Sigmoid colon (tissue), 7 donors: Measurements from ENCODE around the gene PMM2. TPM values are rescaled to one million over a fixed set of nuclear protein-coding genes. Genes with fewer than 3 reads are reported as not detected.
"Not testable (repeated sequence)": the region's sequence is repeated elsewhere in the genome, so short reads cannot be mapped to it uniquely, and the experiment has no call there.

Source experiments
- DNase-seq: peaks from one replicate; pipeline ENCODE4 v3.0.0-alpha.2; 2019
- H3K27ac ChIP-seq, 4 donors: fragments of 200-600 bp; sonication (generic); one replicate each; pipeline ENCODE4 v1.5.1; 2016 to 2019; ENCODE audit warnings: mild to moderate bottlenecking in 1 of 4
- H3K27me3 ChIP-seq, 3 donors: fragments of 200-600 bp; sonication (generic); one replicate each; pipeline ENCODE4 v1.5.1; 2019; ENCODE audit warnings: mild to moderate bottlenecking in 1 of 3
- H3K36me3 ChIP-seq, 4 donors: fragments of 200-600 bp; sonication (generic); one replicate each; pipeline ENCODE4 v1.5.1; 2016 to 2019
- H3K4me1 ChIP-seq, 4 donors: fragments of 200-600 bp; sonication (generic); one replicate each; pipeline ENCODE4 v1.5.1; 2017 to 2019
- H3K4me3 ChIP-seq, 4 donors: fragments of 200-600 bp; sonication (generic); one replicate each; pipeline ENCODE4 v1.5.1; 2017 to 2019; ENCODE audit warnings: mild to moderate bottlenecking in 2 of 4, moderate library complexity in 1 of 4
- H3K9me3 ChIP-seq, 4 donors: fragments of 200-600 bp in 3 of 4; sonication (generic) in 3 of 4; one replicate each; pipeline versions ENCODE4 v1.5.1 to v1.6.1; 2013 to 2019
- EP300 ChIP-seq, 4 donors: sonication (generic); formaldehyde crosslinking; IDR thresholded peaks; one replicate each; pipeline ENCODE4 v1.6.1; 2017; ENCODE audit warnings: antibody characterized with exemption in 4 of 4
- POLR2A ChIP-seq, 2 donors: fragments of 450-650 bp; IDR thresholded peaks; one replicate each; pipeline ENCODE4 v1.6.1; 2016; ENCODE audit warnings: antibody characterized with exemption in 2 of 2, mild to moderate bottlenecking in 2 of 2, moderate library complexity in 2 of 2
- POLR2AphosphoS5 ChIP-seq, 4 donors: sonication (generic); formaldehyde crosslinking; IDR thresholded peaks; one replicate each; pipeline ENCODE4 v1.6.1; 2017; ENCODE audit warnings: antibody characterized with exemption in 4 of 4
- WGBS, 2 donors: extraction: QIAGEN DNeasy Blood & Tissue Kit; methylation state at CpG; one replicate each; pipeline ENCODE4 v1.1.7; 2013; 5-methylcytosine and 5-hydroxymethylcytosine counted together
- intact Hi-C: fragments of 100-400 bp; cut with DNase I; formaldehyde crosslinking; loops from one replicate; pipeline ENCODE4 v1.15.1; 2023
- polyA plus RNA-seq, 3 donors: library from polyadenylated mRNA; stranded (reverse); fragments of 200-250 nt; gene quantifications; one replicate each; pipeline ENCODE4 v1.2.3, GENCODE V29; 2013
- total RNA-seq, 4 donors: library from RNA; depleted of rRNA; stranded (reverse); fragments of >200 nt; gene quantifications; one replicate each; pipeline ENCODE4 v1.1.0, GENCODE V29; 2016
- TF ChIP-seq, protein P1 (sequence below), 4 experiments: fragments of 450-650 bp in 3 of 4; fragments of 200-600 bp in 1 of 4; IDR thresholded peaks; one replicate each; pipeline ENCODE4 v1.5.1; 2016 to 2019; ENCODE audit warnings: antibody characterized with exemption in 4 of 4, mild to moderate bottlenecking in 3 of 4, moderate library complexity in 2 of 4
- donor health status: healthy with polysubstance abuse.
- donor health status: Bipolar disorder and iron deficiency.
- donor health status: healthy.

The PMM2 gene
- total and polyA plus RNA-seq, 7 donors, result 13.6 to 52.4 (median 22.1) TPM

DNA sequence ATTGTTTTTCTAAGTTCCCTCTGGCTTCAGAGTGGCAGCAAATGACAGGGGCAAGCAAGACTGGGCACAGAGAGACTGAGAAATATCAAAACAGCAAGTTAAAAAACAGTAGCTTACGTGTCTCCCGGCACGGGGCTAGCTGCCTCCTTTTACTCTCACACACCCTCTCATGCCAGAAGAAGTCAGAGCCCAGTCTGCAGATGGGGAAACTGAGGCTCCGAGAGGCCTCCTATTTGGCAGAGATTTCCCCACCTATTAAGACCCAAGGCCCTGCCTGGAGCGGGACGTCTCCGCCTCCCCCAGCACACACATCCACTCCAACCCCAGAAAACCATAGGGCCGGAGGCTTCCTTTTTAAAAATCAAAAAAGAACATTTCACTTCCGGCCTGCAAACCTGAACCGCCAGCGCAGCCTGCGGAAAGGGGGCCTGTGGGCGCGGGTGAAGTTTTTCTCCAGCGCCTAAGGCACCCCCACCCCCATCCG, 70.3 kb downstream of the PMM2 start:
- Histone ChIP-seq H3K4me1 (peaks cover 0 to 57% (median 49%) of the 10 kb centered on the region in 4 donors), H3K4me3 (peak overlapping the region; percentile 52 to 82 (median 66)), H3K9me3 (no peaks in the 10 kb centered on the region), H3K27me3 (peaks cover 0 to 15% (median 0%) of the 10 kb centered on the region in 3 donors), H3K36me3 (no peaks in the 10 kb centered on the region), H3K27ac (peak overlapping the region; percentile 74 to 89 (median 84))
- 0% methylated on average over 16 of the region's 16 CpGs for WGBS, 2 donors
- intact Hi-C loops, result loop anchor here (5.0 kb wide), 2 partner anchors 71 to 196 kb away; partner anchors contain the start of genes ABAT, PMM2 and TMEM186
- no peak for DNase-seq
- TF ChIP-seq POLR2AphosphoS5 (IDR thresholded peaks at IDR 0.05), result no peak
- TF ChIP-seq EP300 (IDR thresholded peaks at IDR 0.05), result no peak
- TF ChIP-seq, protein P1, sequence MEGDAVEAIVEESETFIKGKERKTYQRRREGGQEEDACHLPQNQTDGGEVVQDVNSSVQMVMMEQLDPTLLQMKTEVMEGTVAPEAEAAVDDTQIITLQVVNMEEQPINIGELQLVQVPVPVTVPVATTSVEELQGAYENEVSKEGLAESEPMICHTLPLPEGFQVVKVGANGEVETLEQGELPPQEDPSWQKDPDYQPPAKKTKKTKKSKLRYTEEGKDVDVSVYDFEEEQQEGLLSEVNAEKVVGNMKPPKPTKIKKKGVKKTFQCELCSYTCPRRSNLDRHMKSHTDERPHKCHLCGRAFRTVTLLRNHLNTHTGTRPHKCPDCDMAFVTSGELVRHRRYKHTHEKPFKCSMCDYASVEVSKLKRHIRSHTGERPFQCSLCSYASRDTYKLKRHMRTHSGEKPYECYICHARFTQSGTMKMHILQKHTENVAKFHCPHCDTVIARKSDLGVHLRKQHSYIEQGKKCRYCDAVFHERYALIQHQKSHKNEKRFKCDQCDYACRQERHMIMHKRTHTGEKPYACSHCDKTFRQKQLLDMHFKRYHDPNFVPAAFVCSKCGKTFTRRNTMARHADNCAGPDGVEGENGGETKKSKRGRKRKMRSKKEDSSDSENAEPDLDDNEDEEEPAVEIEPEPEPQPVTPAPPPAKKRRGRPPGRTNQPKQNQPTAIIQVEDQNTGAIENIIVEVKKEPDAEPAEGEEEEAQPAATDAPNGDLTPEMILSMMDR (IDR thresholded peaks at IDR 0.05), result no peak
- no peak for TF ChIP-seq POLR2A (IDR thresholded peaks at IDR 0.05)

DNA sequence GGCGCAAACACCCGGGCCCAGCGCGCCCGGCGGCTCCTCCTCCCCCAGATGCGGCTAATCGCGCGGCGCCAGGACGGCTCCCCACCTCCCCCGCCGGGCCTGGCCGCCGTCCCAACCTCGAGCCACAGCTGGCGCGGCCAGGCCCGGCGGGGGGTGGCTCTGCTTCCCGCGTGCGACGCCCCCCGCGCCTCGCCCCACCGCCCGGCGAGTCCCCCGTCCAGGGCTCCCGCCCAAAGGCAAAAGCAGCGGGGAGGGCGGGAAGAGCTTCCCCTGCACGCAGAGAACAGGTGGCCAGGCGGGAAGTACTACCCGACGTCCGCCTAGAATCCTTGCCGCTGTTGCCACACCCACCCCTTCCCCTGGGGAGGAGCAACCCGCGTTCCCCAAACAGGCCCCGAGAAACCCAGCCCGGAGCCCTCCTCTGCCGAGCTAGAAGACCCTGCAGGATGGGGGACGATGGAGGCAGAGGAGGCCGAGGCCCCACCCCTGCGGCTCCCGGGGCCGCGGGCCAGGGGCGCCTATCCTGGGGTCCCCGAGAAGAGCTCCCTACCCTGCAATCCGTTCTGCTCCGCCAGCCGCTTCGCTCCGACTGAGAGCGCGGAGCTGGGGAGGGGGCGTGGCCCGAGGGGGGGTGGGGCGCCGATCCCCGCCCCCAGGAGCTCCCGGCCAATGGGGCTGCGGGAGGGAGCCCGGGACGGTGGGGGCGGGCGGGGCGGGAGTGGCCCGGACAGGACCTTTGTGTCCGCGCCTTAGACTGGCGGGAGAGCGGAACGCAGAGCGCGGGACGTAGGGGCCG, 71.0 kb downstream of the PMM2 start, which contains the start of gene CARHSP1:
Gene CARHSP1, minus strand, starts transcription at position 591 of the 796 bp plus-strand sequence. CDS start 9,678 bp downstream, outside the sequence.
- Histone ChIP-seq H3K27me3 (peaks cover 0 to 15% (median 0%) of the 10 kb centered on the region in 3 donors), H3K27ac (peak within 1 kb of the TSS; percentile 74 to 89 (median 84)), H3K36me3 (no peaks in the 10 kb centered on the region), H3K4me1 (peaks cover 0 to 52% (median 45%) of the 10 kb centered on the region in 4 donors), H3K9me3 (no peaks in the 10 kb centered on the region), H3K4me3 (peak within 1 kb of the TSS; percentile 52 to 82 (median 66))
- peak; percentile 93 for DNase-seq
- TF ChIP-seq POLR2A (IDR thresholded peaks at IDR 0.05) (peak; percentile 9 to 49), POLR2AphosphoS5 (IDR thresholded peaks at IDR 0.05) (peak; percentile 63 to 78 (median 74)), EP300 (IDR thresholded peaks at IDR 0.05) (no peak)
- TF ChIP-seq, protein P1 (IDR thresholded peaks at IDR 0.05), result no peak
- 1% methylated on average over 83 of the region's 83 CpGs for WGBS, 2 donors
- intact Hi-C loops, result loop anchor here (5.0 kb wide), 2 partner anchors 71 to 196 kb away; partner anchors contain the start of genes ABAT, PMM2 and TMEM186

DNA sequence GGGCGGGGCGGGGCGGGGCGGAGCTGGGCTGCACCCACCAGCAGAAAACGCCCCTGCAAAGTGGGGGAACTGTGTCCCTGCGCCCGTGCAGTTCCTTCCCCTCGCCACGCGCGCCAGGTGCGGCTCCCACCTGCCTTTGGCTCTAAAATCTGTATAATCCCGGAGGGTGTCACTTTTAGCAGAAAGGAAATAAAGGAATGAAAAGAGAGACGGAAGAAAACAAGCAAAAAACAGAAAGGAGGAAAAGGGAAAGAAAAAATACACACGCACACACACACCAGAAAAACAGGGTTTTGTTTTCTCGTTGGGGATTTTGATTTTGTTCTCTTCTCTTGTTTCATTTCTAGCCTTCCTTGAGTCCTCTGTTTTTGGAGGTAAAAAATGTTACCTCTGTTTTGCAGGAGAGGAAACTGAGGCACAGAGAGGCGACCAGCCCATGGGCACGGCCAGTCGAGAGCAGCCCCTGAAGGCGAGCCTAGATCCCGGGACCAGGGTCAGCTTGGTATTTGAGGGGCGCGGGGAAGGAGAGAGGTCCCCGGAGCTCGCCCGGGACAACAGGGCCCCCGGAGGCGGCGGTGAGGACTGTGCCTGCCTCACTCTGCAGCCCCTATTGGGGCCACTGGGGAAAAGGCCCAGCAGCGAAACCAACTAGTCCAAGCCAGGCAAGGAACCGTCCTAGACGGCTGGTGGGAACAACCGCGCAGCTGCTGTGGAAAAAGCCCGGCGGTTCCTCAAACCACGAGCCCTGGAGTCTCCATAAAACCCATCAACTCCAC, 71.8 kb downstream of the PMM2 start:
- Histone ChIP-seq H3K4me1 (peaks cover 0 to 47% (median 38%) of the 10 kb centered on the region in 4 donors), H3K36me3 (no peaks in the 10 kb centered on the region)
- 29 to 37% methylated on average over 37 of the region's 37 CpGs for WGBS, 2 donors

DNA sequence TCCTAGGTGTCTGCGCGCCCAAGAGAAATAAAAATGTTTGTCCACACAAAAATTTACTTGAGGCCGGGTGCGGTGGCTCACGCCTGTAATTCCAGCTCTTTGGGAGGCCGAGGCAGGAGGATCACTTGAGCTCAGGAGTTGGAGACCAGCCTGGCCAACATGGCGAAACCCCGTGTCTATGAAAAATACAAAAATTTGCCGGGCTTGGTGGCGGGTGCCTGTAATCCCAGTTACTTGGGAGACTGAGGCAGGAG, 72.3 kb downstream of the PMM2 start:
- DNase-seq, H3K9me3 ChIP-seq, H3K36me3 ChIP-seq, H3K4me3 ChIP-seq: not testable (repeated sequence)
- WGBS, 2 donors, result 93 to 95% methylated on average over 10 of the region's 10 CpGs
- peaks cover 0 to 15% (median 0%) of the 10 kb centered on the region in 3 donors for H3K27me3 ChIP-seq
- peak overlapping the region in 1 of 4 donors; percentile 89 for H3K27ac ChIP-seq
- peaks cover 0 to 42% (median 33%) of the 10 kb centered on the region in 4 donors for H3K4me1 ChIP-seq
- intact Hi-C loops, result loop anchor here (5.0 kb wide), 2 partner anchors 73 to 198 kb away; partner anchors contain the start of genes ABAT, PMM2 and TMEM186

More for the DNA sequence above, 71.8 kb downstream of the PMM2 start:
- intact Hi-C loops, result loop anchor here (5.0 kb wide), 2 partner anchors 72 to 197 kb away; partner anchors contain the start of genes ABAT, PMM2 and TMEM186
- Histone ChIP-seq H3K27me3 (peaks cover 0 to 15% (median 0%) of the 10 kb centered on the region in 3 donors), H3K9me3 (no peaks in the 10 kb centered on the region), H3K4me3 (peak overlapping the region; percentile 52 to 82 (median 66)), H3K27ac (peak overlapping the region; percentile 74 to 89 (median 84))
- no peak for DNase-seq
- TF ChIP-seq POLR2AphosphoS5 (IDR thresholded peaks at IDR 0.05), result no peak
- TF ChIP-seq EP300 (IDR thresholded peaks at IDR 0.05), result no peak
- TF ChIP-seq, protein P1 (IDR thresholded peaks at IDR 0.05), result peak in 1 of 4 experiments; percentile 13
